ENCODE measurements around the gene SPRR3. TPM values are rescaled to one million over a fixed set of nuclear protein-coding genes. Genes with fewer than 3 reads are reported as not detected.

The SPRR3 gene
- total RNA-seq, 1 experiment from 2014 or later, result not detected

DNA sequence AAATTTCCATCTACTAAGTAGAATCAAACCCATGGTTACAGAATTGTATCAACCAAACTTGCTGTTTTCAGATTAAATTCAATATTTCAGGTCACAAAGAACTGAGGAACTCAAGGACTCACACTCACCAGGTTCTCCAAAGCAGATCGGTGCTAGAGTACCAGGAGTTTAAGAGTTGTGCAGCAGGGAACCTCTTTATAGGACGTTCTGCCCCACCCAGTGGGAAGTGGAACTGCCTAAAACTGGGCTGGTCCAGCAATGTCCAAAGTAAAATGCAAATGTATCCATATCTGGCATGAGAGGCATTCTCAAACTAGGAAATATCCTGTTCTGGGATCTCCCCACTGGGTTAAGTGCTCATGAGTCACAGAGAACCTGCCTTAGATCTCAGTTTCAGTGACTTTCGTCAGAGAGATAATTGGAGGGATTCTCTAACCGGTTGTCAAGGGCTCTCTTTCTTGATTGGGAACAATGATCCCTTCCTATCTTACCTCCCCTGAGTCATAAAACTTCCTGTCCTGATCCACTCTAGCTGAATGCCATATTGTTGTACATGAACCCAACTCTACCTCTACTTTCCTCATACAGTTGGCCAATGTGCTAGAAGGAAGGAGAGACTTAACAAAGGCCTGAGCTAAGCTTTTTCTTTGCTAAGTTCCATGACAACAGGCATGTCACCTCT, 39.5 kb downstream of the SPRR3 start, which contains the start of gene SPRR2D:
Gene SPRR2D (minus strand): TSS at position 171 of the 682 bp plus-strand sequence. CDS start 774 bp downstream, outside the sequence.
- peaks cover 29% of the 10 kb centered on the region for H3K27me3 ChIP-seq (ENCODE audit: insufficient read depth, low read length)
- H3K36me3 ChIP-seq (ENCODE audit: control insufficient read depth in 1 of 2, insufficient read depth in 2 of 2, low read length in 2 of 2), result no peaks in the 10 kb centered on the region
- no peak within 1 kb of the TSS for H3K4me3 ChIP-seq (replicated peaks in 1 of 2; ENCODE audit: low read depth in 1 of 2, low read length in 2 of 2)
- RAD21 ChIA-PET (ENCODE audit: low non-redundant PET in 1 of 2, low total read pairs in 2 of 2, uncharacterized antibody in 2 of 2, unreplicated experiment in 2 of 2), result no interaction called here
- POLR2A ChIA-PET, result no interaction called here
- no peaks in the 10 kb centered on the region for H4K20me1 ChIP-seq (ENCODE audit: insufficient read depth)
- H3K27ac ChIP-seq (ENCODE audit: low read depth, low read length), result no peak within 1 kb of the TSS
- no peaks in the 10 kb centered on the region for H3K4me1 ChIP-seq (ENCODE audit: control insufficient read depth in 1 of 2, insufficient read depth in 2 of 2, low read length in 2 of 2)
- H3K4me2 ChIP-seq (ENCODE audit: low read length), result no peak within 1 kb of the TSS
- H3K9ac ChIP-seq (ENCODE audit: low read length), result no peak within 1 kb of the TSS
- H3K9me3 ChIP-seq (ENCODE audit: control insufficient read depth in 1 of 2, insufficient read depth in 1 of 2, low read depth in 1 of 2, low read length in 2 of 2), result no peaks in the 10 kb centered on the region
- TF ChIP-seq, protein P1, sequence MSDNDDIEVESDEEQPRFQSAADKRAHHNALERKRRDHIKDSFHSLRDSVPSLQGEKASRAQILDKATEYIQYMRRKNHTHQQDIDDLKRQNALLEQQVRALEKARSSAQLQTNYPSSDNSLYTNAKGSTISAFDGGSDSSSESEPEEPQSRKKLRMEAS (IDR thresholded peaks at IDR 0.05), result no peak
- TF ChIP-seq SP1 (IDR thresholded peaks at IDR 0.05; ENCODE audit: low read depth) (no peak), EZH2phosphoT487 (IDR thresholded peaks at IDR 0.05; ENCODE audit: borderline replicate concordance) (no peak), TCF7L2 (IDR thresholded peaks at IDR 0.05; ENCODE audit: borderline replicate concordance, extremely low read depth, insufficient read depth, insufficient read length) (no peak), POLR2AphosphoS5 (IDR thresholded peaks at IDR 0.05; ENCODE audit: low read depth, low read length) (no peak), CEBPB (IDR thresholded peaks at IDR 0.05; ENCODE audit: low read depth) (no peak), ZNF274 (IDR thresholded peaks at IDR 0.05; ENCODE audit: low read depth, low read length) (no peak), EGR1 (IDR thresholded peaks at IDR 0.05; ENCODE audit: low read depth) (no peak), FOSL1 (IDR thresholded peaks at IDR 0.05; ENCODE audit: low read depth) (no peak), ELF1 (IDR thresholded peaks at IDR 0.05; ENCODE audit: borderline replicate concordance, low read depth) (no peak), JUND (IDR thresholded peaks at IDR 0.05) (no peak)
- TF ChIP-seq, protein P2, sequence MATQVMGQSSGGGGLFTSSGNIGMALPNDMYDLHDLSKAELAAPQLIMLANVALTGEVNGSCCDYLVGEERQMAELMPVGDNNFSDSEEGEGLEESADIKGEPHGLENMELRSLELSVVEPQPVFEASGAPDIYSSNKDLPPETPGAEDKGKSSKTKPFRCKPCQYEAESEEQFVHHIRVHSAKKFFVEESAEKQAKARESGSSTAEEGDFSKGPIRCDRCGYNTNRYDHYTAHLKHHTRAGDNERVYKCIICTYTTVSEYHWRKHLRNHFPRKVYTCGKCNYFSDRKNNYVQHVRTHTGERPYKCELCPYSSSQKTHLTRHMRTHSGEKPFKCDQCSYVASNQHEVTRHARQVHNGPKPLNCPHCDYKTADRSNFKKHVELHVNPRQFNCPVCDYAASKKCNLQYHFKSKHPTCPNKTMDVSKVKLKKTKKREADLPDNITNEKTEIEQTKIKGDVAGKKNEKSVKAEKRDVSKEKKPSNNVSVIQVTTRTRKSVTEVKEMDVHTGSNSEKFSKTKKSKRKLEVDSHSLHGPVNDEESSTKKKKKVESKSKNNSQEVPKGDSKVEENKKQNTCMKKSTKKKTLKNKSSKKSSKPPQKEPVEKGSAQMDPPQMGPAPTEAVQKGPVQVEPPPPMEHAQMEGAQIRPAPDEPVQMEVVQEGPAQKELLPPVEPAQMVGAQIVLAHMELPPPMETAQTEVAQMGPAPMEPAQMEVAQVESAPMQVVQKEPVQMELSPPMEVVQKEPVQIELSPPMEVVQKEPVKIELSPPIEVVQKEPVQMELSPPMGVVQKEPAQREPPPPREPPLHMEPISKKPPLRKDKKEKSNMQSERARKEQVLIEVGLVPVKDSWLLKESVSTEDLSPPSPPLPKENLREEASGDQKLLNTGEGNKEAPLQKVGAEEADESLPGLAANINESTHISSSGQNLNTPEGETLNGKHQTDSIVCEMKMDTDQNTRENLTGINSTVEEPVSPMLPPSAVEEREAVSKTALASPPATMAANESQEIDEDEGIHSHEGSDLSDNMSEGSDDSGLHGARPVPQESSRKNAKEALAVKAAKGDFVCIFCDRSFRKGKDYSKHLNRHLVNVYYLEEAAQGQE (IDR thresholded peaks at IDR 0.05; ENCODE audit: low read depth), result no peak
- TF ChIP-seq, protein P3, sequence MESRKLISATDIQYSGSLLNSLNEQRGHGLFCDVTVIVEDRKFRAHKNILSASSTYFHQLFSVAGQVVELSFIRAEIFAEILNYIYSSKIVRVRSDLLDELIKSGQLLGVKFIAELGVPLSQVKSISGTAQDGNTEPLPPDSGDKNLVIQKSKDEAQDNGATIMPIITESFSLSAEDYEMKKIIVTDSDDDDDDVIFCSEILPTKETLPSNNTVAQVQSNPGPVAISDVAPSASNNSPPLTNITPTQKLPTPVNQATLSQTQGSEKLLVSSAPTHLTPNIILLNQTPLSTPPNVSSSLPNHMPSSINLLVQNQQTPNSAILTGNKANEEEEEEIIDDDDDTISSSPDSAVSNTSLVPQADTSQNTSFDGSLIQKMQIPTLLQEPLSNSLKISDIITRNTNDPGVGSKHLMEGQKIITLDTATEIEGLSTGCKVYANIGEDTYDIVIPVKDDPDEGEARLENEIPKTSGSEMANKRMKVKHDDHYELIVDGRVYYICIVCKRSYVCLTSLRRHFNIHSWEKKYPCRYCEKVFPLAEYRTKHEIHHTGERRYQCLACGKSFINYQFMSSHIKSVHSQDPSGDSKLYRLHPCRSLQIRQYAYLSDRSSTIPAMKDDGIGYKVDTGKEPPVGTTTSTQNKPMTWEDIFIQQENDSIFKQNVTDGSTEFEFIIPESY (IDR thresholded peaks at IDR 0.05; ENCODE audit: extremely low read depth, insufficient replicate concordance, low read length), result no peak
- no peak within 1 kb of the TSS for H2AFZ ChIP-seq (ENCODE audit: low read depth, low read length, poor library complexity, severe bottlenecking)
- CTCF ChIA-PET, result no interaction called here
- DNase-seq (ENCODE audit: low read depth, low spot score) (peak; percentile 31), ATAC-seq (no peak)
- no peaks in the 10 kb centered on the region for H3K79me2 ChIP-seq (ENCODE audit: insufficient read depth, low read length)
- no peaks in the 10 kb centered on the region for H3K9me2 ChIP-seq (ENCODE audit: insufficient read depth)
- intact Hi-C loops (cut with micrococcal nuclease), result no loop called here
- no TSS peak for BruUV-seq (replicated peaks)

Measured in HCT116 (cell line).